HCT116 (cell line): ENCODE results near the gene PRKCD.

Experiments
- CEBPB ChIP-seq: IDR thresholded peaks from 2 replicates; pipeline ENCODE4 v1.6.1; 2012; ENCODE audit warnings: low read depth
- EZH2 ChIP-seq: fragments of 200-600 bp; sonication (generic); IDR thresholded peaks from 2 replicates; pipeline ENCODE4 v1.6.1; 2017; ENCODE audit warnings: antibody characterized with exemption, mixed run types
- POLR2A ChIP-seq: IDR thresholded peaks from 2 replicates; pipeline ENCODE4 v1.7.0; 2011; ENCODE audit warnings: borderline replicate concordance; ENCODE audit not compliant: insufficient read depth, insufficient read length; ENCODE audit errors: extremely low read depth
- POLR2AphosphoS5 ChIP-seq: IDR thresholded peaks from 2 replicates; pipeline ENCODE4 v1.6.1; 2011; ENCODE audit warnings: mild to moderate bottlenecking, low read depth, low read length, moderate library complexity
- SIN3A ChIP-seq: IDR thresholded peaks from 2 replicates; pipeline ENCODE4 v1.6.1; 2012; ENCODE audit warnings: low read depth
- SRF ChIP-seq: IDR thresholded peaks from 2 replicates; pipeline ENCODE4 v1.6.1; 2012; ENCODE audit warnings: low read depth
- YY1 ChIP-seq: IDR thresholded peaks from 2 replicates; pipeline ENCODE4 v1.6.1; 2011; ENCODE audit warnings: low read length, low read depth, moderate library complexity, mild to moderate bottlenecking; ENCODE audit not compliant: insufficient replicate concordance; ENCODE audit errors: extremely low read depth
- TF ChIP-seq, protein P1 (sequence below), 3 experiments: fragments of 200-600 bp in 1 of 3; sonication (generic) in 1 of 3; IDR thresholded peaks in 2 of 3; conservative IDR thresholded peaks in 1 of 3; 2 replicates each; pipeline ENCODE4 v1.5.1; 2012 to 2017; ENCODE audit warnings: low read depth in 2 of 3, low read length in 2 of 3, antibody characterized with exemption in 1 of 3, borderline replicate concordance in 1 of 3, control low read depth in 1 of 3, mild to moderate bottlenecking in 1 of 3, mixed read lengths in 1 of 3, mixed run types in 1 of 3, moderate library complexity in 1 of 3; ENCODE audit not compliant: insufficient read depth in 1 of 3
- TF ChIP-seq, protein P2 (sequence below): IDR thresholded peaks from 2 replicates; pipeline ENCODE4 v1.6.1; 2012
- TF ChIP-seq, protein P3 (sequence below): IDR thresholded peaks from 2 replicates; pipeline ENCODE4 v1.6.1; 2012; ENCODE audit warnings: low read depth
- TF ChIP-seq, protein P4 (sequence below): IDR thresholded peaks from 2 replicates; pipeline ENCODE4 v1.6.1; 2012
- TF ChIP-seq, protein P5 (sequence below): IDR thresholded peaks from 2 replicates; pipeline ENCODE4 v1.6.1; 2011; ENCODE audit warnings: mild to moderate bottlenecking, low read length, moderate library complexity; ENCODE audit not compliant: insufficient replicate concordance; ENCODE audit errors: extremely low read depth

DNA sequence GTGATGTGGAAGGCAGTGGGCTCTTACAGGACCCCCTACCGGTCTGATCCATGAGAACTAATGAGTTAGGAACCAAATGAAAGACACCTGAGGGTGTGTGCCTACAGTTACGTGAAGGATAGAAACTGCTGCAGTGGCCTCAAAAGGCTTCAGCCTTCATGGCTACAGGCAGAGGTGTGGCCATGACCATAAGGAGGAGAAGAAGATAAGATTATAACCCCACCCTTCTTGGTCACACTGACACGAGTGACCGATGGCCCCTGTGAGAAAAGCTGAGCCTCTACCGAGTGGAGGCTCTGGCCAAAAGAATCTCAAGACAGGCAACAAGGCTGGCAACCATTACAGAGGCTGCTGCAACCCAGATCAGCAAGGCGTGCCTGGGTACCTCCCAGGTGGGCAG is 37.1 kb upstream of the PRKCD start:
- TF ChIP-seq, protein P1, sequence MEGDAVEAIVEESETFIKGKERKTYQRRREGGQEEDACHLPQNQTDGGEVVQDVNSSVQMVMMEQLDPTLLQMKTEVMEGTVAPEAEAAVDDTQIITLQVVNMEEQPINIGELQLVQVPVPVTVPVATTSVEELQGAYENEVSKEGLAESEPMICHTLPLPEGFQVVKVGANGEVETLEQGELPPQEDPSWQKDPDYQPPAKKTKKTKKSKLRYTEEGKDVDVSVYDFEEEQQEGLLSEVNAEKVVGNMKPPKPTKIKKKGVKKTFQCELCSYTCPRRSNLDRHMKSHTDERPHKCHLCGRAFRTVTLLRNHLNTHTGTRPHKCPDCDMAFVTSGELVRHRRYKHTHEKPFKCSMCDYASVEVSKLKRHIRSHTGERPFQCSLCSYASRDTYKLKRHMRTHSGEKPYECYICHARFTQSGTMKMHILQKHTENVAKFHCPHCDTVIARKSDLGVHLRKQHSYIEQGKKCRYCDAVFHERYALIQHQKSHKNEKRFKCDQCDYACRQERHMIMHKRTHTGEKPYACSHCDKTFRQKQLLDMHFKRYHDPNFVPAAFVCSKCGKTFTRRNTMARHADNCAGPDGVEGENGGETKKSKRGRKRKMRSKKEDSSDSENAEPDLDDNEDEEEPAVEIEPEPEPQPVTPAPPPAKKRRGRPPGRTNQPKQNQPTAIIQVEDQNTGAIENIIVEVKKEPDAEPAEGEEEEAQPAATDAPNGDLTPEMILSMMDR (IDR thresholded peaks at IDR 0.05 in 2 of 3, conservative IDR thresholded peaks at IDR 0.05 in 1 of 3; ENCODE audit: borderline replicate concordance in 1 of 3, insufficient read depth in 1 of 3, low read depth in 2 of 3, low read length in 2 of 3): no peak
- TF ChIP-seq POLR2AphosphoS5 (no peak), EZH2 (no peak), SRF (no peak), SIN3A (no peak), POLR2A (no peak), YY1 (no peak), CEBPB (no peak)
- TF ChIP-seq, protein P2, sequence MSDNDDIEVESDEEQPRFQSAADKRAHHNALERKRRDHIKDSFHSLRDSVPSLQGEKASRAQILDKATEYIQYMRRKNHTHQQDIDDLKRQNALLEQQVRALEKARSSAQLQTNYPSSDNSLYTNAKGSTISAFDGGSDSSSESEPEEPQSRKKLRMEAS: no peak
- TF ChIP-seq, protein P3, sequence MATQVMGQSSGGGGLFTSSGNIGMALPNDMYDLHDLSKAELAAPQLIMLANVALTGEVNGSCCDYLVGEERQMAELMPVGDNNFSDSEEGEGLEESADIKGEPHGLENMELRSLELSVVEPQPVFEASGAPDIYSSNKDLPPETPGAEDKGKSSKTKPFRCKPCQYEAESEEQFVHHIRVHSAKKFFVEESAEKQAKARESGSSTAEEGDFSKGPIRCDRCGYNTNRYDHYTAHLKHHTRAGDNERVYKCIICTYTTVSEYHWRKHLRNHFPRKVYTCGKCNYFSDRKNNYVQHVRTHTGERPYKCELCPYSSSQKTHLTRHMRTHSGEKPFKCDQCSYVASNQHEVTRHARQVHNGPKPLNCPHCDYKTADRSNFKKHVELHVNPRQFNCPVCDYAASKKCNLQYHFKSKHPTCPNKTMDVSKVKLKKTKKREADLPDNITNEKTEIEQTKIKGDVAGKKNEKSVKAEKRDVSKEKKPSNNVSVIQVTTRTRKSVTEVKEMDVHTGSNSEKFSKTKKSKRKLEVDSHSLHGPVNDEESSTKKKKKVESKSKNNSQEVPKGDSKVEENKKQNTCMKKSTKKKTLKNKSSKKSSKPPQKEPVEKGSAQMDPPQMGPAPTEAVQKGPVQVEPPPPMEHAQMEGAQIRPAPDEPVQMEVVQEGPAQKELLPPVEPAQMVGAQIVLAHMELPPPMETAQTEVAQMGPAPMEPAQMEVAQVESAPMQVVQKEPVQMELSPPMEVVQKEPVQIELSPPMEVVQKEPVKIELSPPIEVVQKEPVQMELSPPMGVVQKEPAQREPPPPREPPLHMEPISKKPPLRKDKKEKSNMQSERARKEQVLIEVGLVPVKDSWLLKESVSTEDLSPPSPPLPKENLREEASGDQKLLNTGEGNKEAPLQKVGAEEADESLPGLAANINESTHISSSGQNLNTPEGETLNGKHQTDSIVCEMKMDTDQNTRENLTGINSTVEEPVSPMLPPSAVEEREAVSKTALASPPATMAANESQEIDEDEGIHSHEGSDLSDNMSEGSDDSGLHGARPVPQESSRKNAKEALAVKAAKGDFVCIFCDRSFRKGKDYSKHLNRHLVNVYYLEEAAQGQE: no peak
- TF ChIP-seq, protein P4, sequence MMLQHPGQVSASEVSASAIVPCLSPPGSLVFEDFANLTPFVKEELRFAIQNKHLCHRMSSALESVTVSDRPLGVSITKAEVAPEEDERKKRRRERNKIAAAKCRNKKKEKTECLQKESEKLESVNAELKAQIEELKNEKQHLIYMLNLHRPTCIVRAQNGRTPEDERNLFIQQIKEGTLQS: no peak
- TF ChIP-seq, protein P5, sequence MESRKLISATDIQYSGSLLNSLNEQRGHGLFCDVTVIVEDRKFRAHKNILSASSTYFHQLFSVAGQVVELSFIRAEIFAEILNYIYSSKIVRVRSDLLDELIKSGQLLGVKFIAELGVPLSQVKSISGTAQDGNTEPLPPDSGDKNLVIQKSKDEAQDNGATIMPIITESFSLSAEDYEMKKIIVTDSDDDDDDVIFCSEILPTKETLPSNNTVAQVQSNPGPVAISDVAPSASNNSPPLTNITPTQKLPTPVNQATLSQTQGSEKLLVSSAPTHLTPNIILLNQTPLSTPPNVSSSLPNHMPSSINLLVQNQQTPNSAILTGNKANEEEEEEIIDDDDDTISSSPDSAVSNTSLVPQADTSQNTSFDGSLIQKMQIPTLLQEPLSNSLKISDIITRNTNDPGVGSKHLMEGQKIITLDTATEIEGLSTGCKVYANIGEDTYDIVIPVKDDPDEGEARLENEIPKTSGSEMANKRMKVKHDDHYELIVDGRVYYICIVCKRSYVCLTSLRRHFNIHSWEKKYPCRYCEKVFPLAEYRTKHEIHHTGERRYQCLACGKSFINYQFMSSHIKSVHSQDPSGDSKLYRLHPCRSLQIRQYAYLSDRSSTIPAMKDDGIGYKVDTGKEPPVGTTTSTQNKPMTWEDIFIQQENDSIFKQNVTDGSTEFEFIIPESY: no peak
